HepG2 (cell line): ENCODE measurements around the gene RABEP2. TPM values are rescaled to one million over a fixed set of nuclear protein-coding genes. Genes with fewer than 3 reads are reported as not detected.

Source experiments
- ATF7-NPFF ChIP-seq: sonication (generic); formaldehyde crosslinking; IDR thresholded peaks from 2 replicates; pipeline ENCODE4 v1.8.1; 2023; ENCODE audit warnings: mild to moderate bottlenecking, low read depth, missing genetic modification reagents, moderate library complexity
- KMT2B ChIP-seq: IDR thresholded peaks from 2 replicates; pipeline ENCODE4 v1.6.1; 2016; ENCODE audit warnings: missing genetic modification reagents, missing compliant biosample characterization
- MEIS2 ChIP-seq: sonication (generic); formaldehyde crosslinking; IDR thresholded peaks from 2 replicates; pipeline ENCODE4 v1.9.0; 2021; ENCODE audit warnings: mild to moderate bottlenecking, missing genetic modification reagents
- SOX13 ChIP-seq, 3 experiments: fragments of 450-650 bp in 1 of 3; sonication (generic) in 1 of 3; formaldehyde crosslinking in 1 of 3; IDR thresholded peaks in 2 of 3; conservative IDR thresholded peaks in 1 of 3; 2 replicates each; pipeline versions ENCODE4 v1.5.0 to v1.6.1; 2016 to 2020; ENCODE audit warnings: antibody characterized with exemption in 1 of 3, mild to moderate bottlenecking in 1 of 3, missing compliant biosample characterization in 1 of 3, missing genetic modification reagents in 1 of 3, moderate library complexity in 1 of 3
- TFAP4 ChIP-seq: sonication (generic); IDR thresholded peaks from 2 replicates; pipeline ENCODE4 v1.6.1; 2016; ENCODE audit warnings: low read depth, borderline replicate concordance
- ZBTB26 ChIP-seq: IDR thresholded peaks from 2 replicates; pipeline ENCODE4 v1.6.1; 2016; ENCODE audit warnings: missing compliant biosample characterization, missing genetic modification reagents, borderline replicate concordance
- ZNF143 ChIP-seq: sonication (generic); formaldehyde crosslinking; IDR thresholded peaks from 2 replicates; pipeline ENCODE4 v1.4.0; 2020; ENCODE audit warnings: missing genetic modification reagents
- ZNF17 ChIP-seq: sonication (generic); formaldehyde crosslinking; IDR thresholded peaks from 2 replicates; pipeline ENCODE4 v1.5.0; 2020; ENCODE audit warnings: mild to moderate bottlenecking, missing genetic modification reagents
- ZNF280B ChIP-seq: sonication (generic); formaldehyde crosslinking; IDR thresholded peaks from 2 replicates; pipeline ENCODE4 v1.5.0; 2020; ENCODE audit warnings: missing genetic modification reagents, mild to moderate bottlenecking, borderline replicate concordance
- ZNF550 ChIP-seq: sonication (generic); formaldehyde crosslinking; IDR thresholded peaks from 2 replicates; pipeline ENCODE4 v1.4.0; 2020; ENCODE audit warnings: mild to moderate bottlenecking, missing genetic modification reagents, borderline replicate concordance
- ZNF563 ChIP-seq: sonication (generic); formaldehyde crosslinking; IDR thresholded peaks from 2 replicates; pipeline ENCODE4 v1.8.0; 2022; ENCODE audit warnings: mild to moderate bottlenecking, moderate library complexity, missing genetic modification reagents
- ZNF646 ChIP-seq: sonication (generic); formaldehyde crosslinking; IDR thresholded peaks from 2 replicates; pipeline ENCODE4 v1.9.0; 2021; ENCODE audit warnings: mild to moderate bottlenecking, missing genetic modification reagents
- ZNF672 ChIP-seq: sonication (generic); formaldehyde crosslinking; IDR thresholded peaks from 2 replicates; pipeline ENCODE4 v1.8.1; 2022; ENCODE audit warnings: missing genetic modification reagents
- ZNF747 ChIP-seq: sonication (generic); formaldehyde crosslinking; IDR thresholded peaks from 2 replicates; pipeline ENCODE4 v1.8.1; 2023; ENCODE audit warnings: missing genetic modification reagents, mild to moderate bottlenecking, borderline replicate concordance
- ZNF749 ChIP-seq: sonication (generic); formaldehyde crosslinking; IDR thresholded peaks from 2 replicates; pipeline ENCODE4 v1.8.0; 2022; ENCODE audit warnings: mild to moderate bottlenecking, missing genetic modification reagents, moderate library complexity, borderline replicate concordance
- ZNF891 ChIP-seq: sonication (generic); formaldehyde crosslinking; IDR thresholded peaks from 2 replicates; pipeline ENCODE4 v1.5.0; 2020; ENCODE audit warnings: mild to moderate bottlenecking, missing genetic modification reagents
- ZSCAN9 ChIP-seq: IDR thresholded peaks from 2 replicates; pipeline ENCODE4 v1.6.1; 2016; ENCODE audit warnings: borderline replicate concordance
- polyA plus RNA-seq, 8 experiments: library from polyadenylated mRNA; depleted of rRNA in 3 of 8; stranded (reverse) in 7 of 8; unstranded in 1 of 8; fragments of >200 nt; fragmentation: Illumina TruSeq in 4 of 8; extraction: Trizol in 4 of 8; gene quantifications; 2 replicates each; pipeline versions ENCODE4 v1.2.1 to v1.2.3, GENCODE V29; 2011 to 2016; ENCODE audit warnings: low read depth in 4 of 8, missing spikeins in 1 of 8, mixed read lengths in 1 of 8; ENCODE audit not compliant: insufficient read depth in 1 of 8
- total RNA-seq, 5 experiments: library from RNA; depleted of rRNA; stranded (reverse); fragments of >200 nt; fragmentation: Illumina TruSeq; extraction: Trizol; gene quantifications; 2 replicates each; pipeline ENCODE4 v1.2.3, GENCODE V29; 2016; ENCODE audit warnings: low read depth in 1 of 5

RABEP2 gene
- total and polyA plus RNA-seq, 2 of the 13 experiments (the other 11 are each of a cell fraction or from before 2014, with no cell fraction given) = 10.8 to 18.4 TPM

- TF ChIP-seq ZBTB26 = no peak; the same call in 1 of the 2 replicates
- no peak for TF ChIP-seq ZSCAN9 (CRISPR knock-in tag)
- TF ChIP-seq TFAP4 = no peak
- no peak for TF ChIP-seq ZNF563 (CRISPR knock-in tag)
- no peak for TF ChIP-seq ZNF143 (CRISPR knock-in tag)
- TF ChIP-seq MEIS2 (CRISPR knock-in tag) = no peak
- TF ChIP-seq ZNF280B (CRISPR knock-in tag) = no peak
- no peak for TF ChIP-seq KMT2B (CRISPR knock-in tag)
- TF ChIP-seq ZNF747 (CRISPR knock-in tag) = no peak
- no peak for TF ChIP-seq SOX13 (IDR thresholded peaks at IDR 0.05)
- no peak for TF ChIP-seq SOX13 (CRISPR knock-in tag; conservative IDR thresholded peaks at IDR 0.05 in 1 of 2, IDR thresholded peaks at IDR 0.05 in 1 of 2)
- 0 out of 2 replicates have a peak, but pooled peaks have one; percentile 20 for TF ChIP-seq ZNF891 (CRISPR knock-in tag)
- no peak for TF ChIP-seq ATF7-NPFF (CRISPR knock-in tag)
- no peak for TF ChIP-seq ZNF17 (CRISPR knock-in tag)
- no peak for TF ChIP-seq ZNF646 (CRISPR knock-in tag)
- TF ChIP-seq ZNF749 (CRISPR knock-in tag) = no peak
- no peak for TF ChIP-seq ZNF550
- TF ChIP-seq ZNF672 (CRISPR knock-in tag) = no peak
Observed at GRCh38 chr16:28935924-28936783, 11.1 kb upstream of the RABEP2 start (continued).
